K562 (cell line): ENCODE data around the gene ACVR2B. TPM values are rescaled to one million over a fixed set of nuclear protein-coding genes. Genes with fewer than 3 reads are reported as not detected.

ENCODE experiments used
- ATAC-seq: fragments of 200-7000 bp; cut with Tn5 transposase; 3 replicates; pipeline ENCODE4 v1.9.1; 2020; ENCODE audit warnings: moderate library complexity
- BruUV-seq: library from RNA; stranded (reverse); fragments of 400-500 nt; replicated peaks from 2 replicates; lab custom pipeline; 2021; lab: Mats Ljungman, UMichigan
- CTCF ChIA-PET: fragments of 300-600 bp; formaldehyde crosslinking; extraction: SDS; loops from one replicate; lab custom pipeline; 2021; ENCODE audit warnings: low intra/inter-chr PET ratio; lab: Yijun Ruan, JAX
- POLR2A ChIA-PET: fragments of 300-600, 350-650 bp; sonication (Branson Sonifier 250); formaldehyde crosslinking; extraction: SDS; loops from one replicate; lab custom pipeline; 2021; ENCODE audit warnings: antibody characterized with exemption, inconsistent platforms; lab: Yijun Ruan, JAX
- DNase-seq, 4 experiments: peaks; one replicate each; pipeline versions ENCODE4 v3.0.0 to v3.0.0-alpha.2; 2011 to 2018; ENCODE audit warnings: low spot score in 3 of 4, mixed read lengths in 3 of 4; ENCODE audit errors: extremely low read depth in 1 of 4
- FAIRE-seq: peaks from 2 replicates; lab custom pipeline; 2011; peaks lifted over from hg19 to GRCh38; lab: Jason Lieb, UNC
- H2AFZ ChIP-seq: 2 replicates; pipeline ENCODE4 v1.6.0; 2011; ENCODE audit warnings: low read depth, low read length, control low read depth, inconsistent platforms
- H3K27ac ChIP-seq: fragments of 200-600 bp; 3 replicates; pipeline ENCODE4 v1.8.0; 2011; ENCODE audit warnings: low read depth, mild to moderate bottlenecking, control low read depth, inconsistent platforms, low read length, moderate library complexity, mixed read lengths; ENCODE audit errors: extremely low read depth
- H3K27me3 ChIP-seq, 2 experiments: fragments of 300-600 bp in 1 of 2; 2 replicates in 1 of 2; 3 replicates in 1 of 2; pipeline versions ENCODE4 v1.6.0 to v1.8.0; 2011; ENCODE audit warnings: inconsistent platforms in 2 of 2, low read length in 2 of 2, mild to moderate bottlenecking in 1 of 2, mixed read lengths in 1 of 2, moderate library complexity in 1 of 2; ENCODE audit not compliant: control insufficient read depth in 2 of 2, insufficient read depth in 2 of 2
- H3K36me3 ChIP-seq: fragments of 300-600 bp; 3 replicates; pipeline ENCODE4 v1.8.0; 2011; ENCODE audit warnings: mild to moderate bottlenecking, low read length, inconsistent platforms; ENCODE audit not compliant: control insufficient read depth, insufficient read depth
- H3K4me1 ChIP-seq, 2 experiments: fragments of 200-600 bp in 1 of 2; replicated peaks in 1 of 2; 2 replicates in 1 of 2; 3 replicates in 1 of 2; pipeline versions ENCODE4 v1.5.1 to v1.8.0; 2011; ENCODE audit warnings: inconsistent platforms in 2 of 2, low read length in 2 of 2, mild to moderate bottlenecking in 1 of 2, mixed read lengths in 1 of 2, moderate library complexity in 1 of 2; ENCODE audit not compliant: control insufficient read depth in 2 of 2, insufficient read depth in 2 of 2
- H3K4me2 ChIP-seq: 2 replicates; pipeline ENCODE4 v1.6.1; 2011; ENCODE audit warnings: low read length, control low read depth, inconsistent platforms, mixed read lengths; ENCODE audit not compliant: insufficient read depth
- H3K4me3 ChIP-seq: fragments of 200-600 bp; sonication (generic), shearing (Covaris generic); 2 replicates; pipeline ENCODE4 v1.5.1; 2016; ENCODE audit warnings: control low read depth, inconsistent platforms
- H3K79me2 ChIP-seq: fragments of 200-600 bp; 3 replicates; pipeline ENCODE4 v1.8.0; 2011; ENCODE audit warnings: low read length, inconsistent platforms; ENCODE audit not compliant: control insufficient read depth, insufficient read depth
- H3K9ac ChIP-seq, 2 experiments: 2 replicates each; pipeline versions ENCODE4 v1.6.0 to v1.6.1; 2011; ENCODE audit warnings: low read depth in 2 of 2, low read length in 2 of 2, control low read depth in 1 of 2, inconsistent platforms in 1 of 2, mild to moderate bottlenecking in 1 of 2, mixed read lengths in 1 of 2; ENCODE audit not compliant: insufficient read depth in 1 of 2
- H3K9me1 ChIP-seq: one replicate; pipeline ENCODE4 v1.6.0; 2011; ENCODE audit warnings: inconsistent platforms, mild to moderate bottlenecking, low read length, moderate library complexity; ENCODE audit not compliant: control insufficient read depth, insufficient read depth
- H3K9me3 ChIP-seq: replicated peaks from 2 replicates; pipeline ENCODE4 v1.5.1; 2011; ENCODE audit warnings: low read depth, low read length, inconsistent platforms; ENCODE audit not compliant: control insufficient read depth, insufficient read depth
- H4K20me1 ChIP-seq: replicated peaks from 2 replicates; pipeline ENCODE4 v1.6.1; 2011; ENCODE audit warnings: low read length, inconsistent platforms, mixed read lengths; ENCODE audit not compliant: control insufficient read depth, insufficient read depth
- ADNP ChIP-seq: fragments of 200-800 bp; sonication (Bioruptor generic); IDR thresholded peaks from 2 replicates; pipeline ENCODE4 v1.6.1; 2016; ENCODE audit warnings: missing genetic modification characterization, missing compliant biosample characterization
- ATF1 ChIP-seq, 2 experiments: fragments of 450-650 bp in 1 of 2; IDR thresholded peaks; 2 replicates each; pipeline ENCODE4 v1.6.1; 2016; ENCODE audit warnings: missing compliant biosample characterization in 1 of 2, missing genetic modification characterization in 1 of 2
- C11orf30 ChIP-seq: fragments of 450-650 bp; IDR thresholded peaks from 2 replicates; pipeline ENCODE4 v1.6.1; 2016; ENCODE audit warnings: low read depth, mild to moderate bottlenecking
- CGGBP1 ChIP-seq: fragments of 250-450 bp; sonication (Bioruptor Pico); IDR thresholded peaks from 2 replicates; pipeline ENCODE4 v1.9.0; 2021; ENCODE audit warnings: mild to moderate bottlenecking
- HDAC2 ChIP-seq: fragments of 450-650 bp; IDR thresholded peaks from 2 replicates; pipeline ENCODE4 v1.6.1; 2016; ENCODE audit warnings: mild to moderate bottlenecking
- NR2C1 ChIP-seq, 2 experiments: fragments of 450-650 bp; IDR thresholded peaks; 2 replicates each; pipeline ENCODE4 v1.6.1; 2017; ENCODE audit warnings: mild to moderate bottlenecking in 2 of 2, antibody characterized with exemption in 1 of 2, inconsistent platforms in 1 of 2, missing compliant biosample characterization in 1 of 2, missing genetic modification characterization in 1 of 2
- PHTF2 ChIP-seq: fragments of 250-450 bp; sonication (Bioruptor Pico); IDR thresholded peaks from 2 replicates; pipeline ENCODE4 v1.5.0; 2021; ENCODE audit warnings: mild to moderate bottlenecking
- POLR2AphosphoS5 ChIP-seq: IDR thresholded peaks from 2 replicates; pipeline ENCODE4 v1.6.1; 2011; ENCODE audit warnings: mild to moderate bottlenecking, low read depth, low read length, moderate library complexity; ENCODE audit not compliant: control insufficient read depth, insufficient read depth
- SMARCA5 ChIP-seq: fragments of 450-650 bp; IDR thresholded peaks from 2 replicates; pipeline ENCODE4 v1.6.1; 2016
- SOX6 ChIP-seq: fragments of 450-650 bp; IDR thresholded peaks from 2 replicates; pipeline ENCODE4 v1.6.1; 2014; ENCODE audit warnings: mild to moderate bottlenecking
- SREBF1 ChIP-seq: fragments of 150-350 bp; IDR thresholded peaks from 2 replicates; pipeline ENCODE4 v1.6.1; 2014; ENCODE audit warnings: antibody characterized with exemption, low read depth, low read length, borderline replicate concordance
- SRSF3 ChIP-seq: fragments of 200-400 bp; formaldehyde crosslinking; IDR thresholded peaks from 2 replicates; pipeline ENCODE4 v1.6.1; 2016; ENCODE audit warnings: mild to moderate bottlenecking, low read length, moderate library complexity; ENCODE audit not compliant: insufficient read depth
- TARDBP ChIP-seq: fragments of 450-650 bp; IDR thresholded peaks from 2 replicates; pipeline ENCODE4 v1.6.1; 2016
- TBP ChIP-seq: optimal IDR thresholded peaks from 2 replicates; pipeline ENCODE3; 2011; ENCODE audit warnings: low read depth, low read length, improper control_type of control experiment
- TCF7L2 ChIP-seq: fragments of 150-350 bp; IDR thresholded peaks from 2 replicates; pipeline ENCODE4 v1.6.1; 2016; ENCODE audit warnings: low read depth, mild to moderate bottlenecking, low read length, moderate library complexity
- TRIM25 ChIP-seq: fragments of 450-650 bp; IDR thresholded peaks from 2 replicates; pipeline ENCODE4 v1.7.0; 2016; ENCODE audit warnings: borderline replicate concordance
- ZBED1 ChIP-seq: IDR thresholded peaks from 2 replicates; pipeline ENCODE4 v1.6.1; 2014
- ZBTB1 ChIP-seq: sonication (generic); formaldehyde crosslinking; IDR thresholded peaks from 2 replicates; pipeline ENCODE4 v1.8.1; 2023; ENCODE audit warnings: missing genetic modification reagents, low read depth, mild to moderate bottlenecking, borderline replicate concordance
- ZBTB12 ChIP-seq: fragments of 250-450 bp; sonication (Bioruptor Pico); IDR thresholded peaks from 2 replicates; pipeline ENCODE4 v1.4.0; 2020
- ZNF398 ChIP-seq: fragments of 250-450 bp; sonication (Bioruptor Pico); IDR thresholded peaks from 2 replicates; pipeline ENCODE4 v1.8.0; 2021; ENCODE audit warnings: moderate library complexity, mild to moderate bottlenecking, inconsistent platforms
- in situ Hi-C: fragments of 300-500 bp; cut with MboI; formaldehyde crosslinking; loops from 4 replicates; pipeline ENCODE4 v1.15.0; 2018; ENCODE audit warnings: inconsistent platforms, mixed read lengths
- intact Hi-C: fragments of 100-400 bp; cut with micrococcal nuclease; formaldehyde crosslinking; loops from 2 replicates; pipeline ENCODE4 v1.14.2; 2022
- polyA plus RNA-seq, 8 experiments: library from polyadenylated mRNA; depleted of rRNA in 4 of 8; stranded (reverse) in 5 of 8; unstranded in 3 of 8; fragments of >200 nt; fragmentation: Nextera tagmentation in 2 of 8; fragmentation: Illumina TruSeq in 1 of 8; extraction: Ambion mirVana in 2 of 8; extraction: Trizol in 1 of 8; gene quantifications; 2 replicates each; pipeline versions ENCODE4 v1.2.1 to v1.2.3, GENCODE V29; 2011 to 2014; ENCODE audit warnings: inconsistent platforms in 1 of 8, missing spikeins in 1 of 8
- total RNA-seq, 7 experiments: library from RNA; depleted of rRNA in 6 of 7; stranded (reverse); fragments of >200 nt in 6 of 7; fragmentation: Illumina TruSeq in 2 of 7; extraction: Trizol in 2 of 7; gene quantifications; 2 replicates each; pipeline versions ENCODE4 v1.2.1 to v1.2.3, GENCODE V29; 2011 to 2021; ENCODE audit warnings: low replicate concordance in 1 of 7

Gene ACVR2B
- total and polyA plus RNA-seq, 9 of the 15 experiments (the other 6 are each of a cell fraction or from before 2014, with no cell fraction given) = 1.8 to 23.7 (median 7.1) TPM

GRCh38 chr3:38509732-38510131, 56.0 kb downstream of the ACVR2B start (continued):
- TF ChIP-seq TRIM25 (no peak), ZBED1 (no peak), SRSF3 (no peak), POLR2AphosphoS5 (no peak), SMARCA5 (no peak), ZNF398 (CRISPR knock-in tag) (no peak), TCF7L2 (no peak), ADNP (tag) (no peak)

GRCh38 chr3:38510631-38511030, 56.9 kb downstream of the ACVR2B start:
- H3K36me3 ChIP-seq = peaks cover 24% of the 10 kb centered on the region
- no peaks in the 10 kb centered on the region for H3K9me1 ChIP-seq
- no peaks in the 10 kb centered on the region for H4K20me1 ChIP-seq
- no peak overlapping the region for H3K27ac ChIP-seq
- no peaks in the 10 kb centered on the region for H3K4me1 ChIP-seq
- H3K27me3 ChIP-seq = no peaks in the 10 kb centered on the region
- H2AFZ ChIP-seq = no peak overlapping the region
- TF ChIP-seq TBP (no peak), ZBTB12 (no peak), C11orf30 (no peak), ATF1 (CRISPR knock-in tag; IDR thresholded peaks at IDR 0.05) (no peak), ATF1 (tag; IDR thresholded peaks at IDR 0.05) (no peak), CGGBP1 (CRISPR knock-in tag) (no peak), PHTF2 (CRISPR knock-in tag) (no peak), NR2C1 (IDR thresholded peaks at IDR 0.05) (no peak), NR2C1 (tag; IDR thresholded peaks at IDR 0.05) (no peak), SOX6 (no peak), ZBTB1 (CRISPR knock-in tag) (no peak), TARDBP (no peak), SREBF1 (no peak), HDAC2 (no peak)
- H3K79me2 ChIP-seq = no peaks in the 10 kb centered on the region
- intact Hi-C loops = no loop called here
- CTCF ChIA-PET = no interaction called here
- DNase-seq (no peak), FAIRE-seq (no peak), ATAC-seq (no peak)
- in situ Hi-C loops = no loop called here
- no peak overlapping the region for H3K9ac ChIP-seq
- POLR2A ChIA-PET = interaction anchor here (0.8 to 1.6 kb wide), 4 partner anchors 8 to 20 kb away, joined by 3 to 6 read pairs (median 4); partner anchors contain the start of gene EXOG
- H3K4me3 ChIP-seq = no peak overlapping the region
- BruUV-seq = no TSS peak
- no peak overlapping the region for H3K4me2 ChIP-seq
- H3K9me3 ChIP-seq = no peaks in the 10 kb centered on the region
